K562 (cell line): Measurements from ENCODE around the gene FGF14. TPM values are rescaled to one million over a fixed set of nuclear protein-coding genes. Genes with fewer than 3 reads are reported as not detected.

ENCODE experiments used
- ATAC-seq: fragments of 200-7000 bp; cut with Tn5 transposase; 3 replicates; pipeline ENCODE4 v1.9.1; 2020; ENCODE audit warnings: moderate library complexity
- BruUV-seq: library from RNA; stranded (reverse); fragments of 400-500 nt; replicated peaks from 2 replicates; lab custom pipeline; 2021; lab: Mats Ljungman, UMichigan
- CTCF ChIA-PET: fragments of 300-600 bp; formaldehyde crosslinking; extraction: SDS; loops from one replicate; lab custom pipeline; 2021; ENCODE audit warnings: low intra/inter-chr PET ratio; lab: Yijun Ruan, JAX
- POLR2A ChIA-PET: fragments of 300-600, 350-650 bp; sonication (Branson Sonifier 250); formaldehyde crosslinking; extraction: SDS; loops from one replicate; lab custom pipeline; 2021; ENCODE audit warnings: antibody characterized with exemption, inconsistent platforms; lab: Yijun Ruan, JAX
- DNase-seq, 4 experiments: peaks; one replicate each; pipeline versions ENCODE4 v3.0.0 to v3.0.0-alpha.2; 2011 to 2018; ENCODE audit warnings: low spot score in 3 of 4, mixed read lengths in 3 of 4; ENCODE audit errors: extremely low read depth in 1 of 4
- FAIRE-seq: peaks from 2 replicates; lab custom pipeline; 2011; peaks lifted over from hg19 to GRCh38; lab: Jason Lieb, UNC
- H2AFZ ChIP-seq: 2 replicates; pipeline ENCODE4 v1.6.0; 2011; ENCODE audit warnings: low read depth, low read length, control low read depth, inconsistent platforms
- H3K27ac ChIP-seq: fragments of 200-600 bp; 3 replicates; pipeline ENCODE4 v1.8.0; 2011; ENCODE audit warnings: low read depth, mild to moderate bottlenecking, control low read depth, inconsistent platforms, low read length, moderate library complexity, mixed read lengths; ENCODE audit errors: extremely low read depth
- H3K27me3 ChIP-seq, 2 experiments: fragments of 300-600 bp in 1 of 2; 2 replicates in 1 of 2; 3 replicates in 1 of 2; pipeline versions ENCODE4 v1.6.0 to v1.8.0; 2011; ENCODE audit warnings: inconsistent platforms in 2 of 2, low read length in 2 of 2, mild to moderate bottlenecking in 1 of 2, mixed read lengths in 1 of 2, moderate library complexity in 1 of 2; ENCODE audit not compliant: control insufficient read depth in 2 of 2, insufficient read depth in 2 of 2
- H3K36me3 ChIP-seq: fragments of 300-600 bp; 3 replicates; pipeline ENCODE4 v1.8.0; 2011; ENCODE audit warnings: mild to moderate bottlenecking, low read length, inconsistent platforms; ENCODE audit not compliant: control insufficient read depth, insufficient read depth
- H3K4me1 ChIP-seq, 2 experiments: fragments of 200-600 bp in 1 of 2; replicated peaks in 1 of 2; 2 replicates in 1 of 2; 3 replicates in 1 of 2; pipeline versions ENCODE4 v1.5.1 to v1.8.0; 2011; ENCODE audit warnings: inconsistent platforms in 2 of 2, low read length in 2 of 2, mild to moderate bottlenecking in 1 of 2, mixed read lengths in 1 of 2, moderate library complexity in 1 of 2; ENCODE audit not compliant: control insufficient read depth in 2 of 2, insufficient read depth in 2 of 2
- H3K4me2 ChIP-seq: 2 replicates; pipeline ENCODE4 v1.6.1; 2011; ENCODE audit warnings: low read length, control low read depth, inconsistent platforms, mixed read lengths; ENCODE audit not compliant: insufficient read depth
- H3K4me3 ChIP-seq: fragments of 200-600 bp; sonication (generic), shearing (Covaris generic); 2 replicates; pipeline ENCODE4 v1.5.1; 2016; ENCODE audit warnings: control low read depth, inconsistent platforms
- H3K79me2 ChIP-seq: fragments of 200-600 bp; 3 replicates; pipeline ENCODE4 v1.8.0; 2011; ENCODE audit warnings: low read length, inconsistent platforms; ENCODE audit not compliant: control insufficient read depth, insufficient read depth
- H3K9ac ChIP-seq, 2 experiments: 2 replicates each; pipeline versions ENCODE4 v1.6.0 to v1.6.1; 2011; ENCODE audit warnings: low read depth in 2 of 2, low read length in 2 of 2, control low read depth in 1 of 2, inconsistent platforms in 1 of 2, mild to moderate bottlenecking in 1 of 2, mixed read lengths in 1 of 2; ENCODE audit not compliant: insufficient read depth in 1 of 2
- H3K9me1 ChIP-seq: one replicate; pipeline ENCODE4 v1.6.0; 2011; ENCODE audit warnings: inconsistent platforms, mild to moderate bottlenecking, low read length, moderate library complexity; ENCODE audit not compliant: control insufficient read depth, insufficient read depth
- H3K9me3 ChIP-seq: replicated peaks from 2 replicates; pipeline ENCODE4 v1.5.1; 2011; ENCODE audit warnings: low read depth, low read length, inconsistent platforms; ENCODE audit not compliant: control insufficient read depth, insufficient read depth
- H4K20me1 ChIP-seq: replicated peaks from 2 replicates; pipeline ENCODE4 v1.6.1; 2011; ENCODE audit warnings: low read length, inconsistent platforms, mixed read lengths; ENCODE audit not compliant: control insufficient read depth, insufficient read depth
- BRCA1 ChIP-seq, 2 experiments: fragments of 450-650 bp in 1 of 2; sonication (generic) in 1 of 2; formaldehyde crosslinking in 1 of 2; IDR thresholded peaks; 2 replicates each; pipeline versions ENCODE4 v1.5.0 to v1.6.1; 2017 to 2020; ENCODE audit warnings: mild to moderate bottlenecking in 1 of 2, missing genetic modification reagents in 1 of 2
- CC2D1A ChIP-seq: fragments of 450-650 bp; IDR thresholded peaks from 2 replicates; pipeline ENCODE4 v1.6.1; 2017; ENCODE audit warnings: mild to moderate bottlenecking
- ELF1 ChIP-seq: fragments of 200-800 bp; sonication (Bioruptor generic); IDR thresholded peaks from 2 replicates; pipeline ENCODE4 v1.6.1; 2016; ENCODE audit warnings: missing genetic modification characterization, missing compliant biosample characterization
- HDAC6 ChIP-seq: IDR thresholded peaks from 2 replicates; pipeline ENCODE4 v1.6.1; 2012; ENCODE audit warnings: low read depth, mild to moderate bottlenecking, control low read depth, inconsistent platforms, low read length, moderate library complexity
- IFI16 ChIP-seq: fragments of 250-450 bp; sonication (Bioruptor Pico); IDR thresholded peaks from 2 replicates; pipeline ENCODE4 v2.1.2; 2022; ENCODE audit warnings: mild to moderate bottlenecking, inconsistent platforms
- NEUROD1 ChIP-seq: fragments of 150-350 bp; IDR thresholded peaks from 2 replicates; pipeline ENCODE4 v1.6.1; 2014; ENCODE audit warnings: borderline replicate concordance, low read length, low read depth; ENCODE audit not compliant: partially characterized antibody
- RUNX1 ChIP-seq: sonication (generic); IDR thresholded peaks from 2 replicates; pipeline ENCODE4 v1.6.1; 2016; ENCODE audit warnings: antibody characterized with exemption, low read depth
- ZFP1 ChIP-seq: fragments of 450-650 bp; formaldehyde crosslinking; IDR thresholded peaks from 2 replicates; pipeline ENCODE4 v1.4.0; 2020; ENCODE audit warnings: mild to moderate bottlenecking, mixed read lengths
- ZNF140 ChIP-seq: fragments of 250-450 bp; sonication (Bioruptor Pico); IDR thresholded peaks from 2 replicates; pipeline ENCODE4 v1.8.0; 2021; ENCODE audit warnings: moderate library complexity, mild to moderate bottlenecking, inconsistent platforms
- WGBS: fragments of 100-300 bp; shearing (Covaris generic); methylation state at CpG from one replicate; pipeline ENCODE4 v1.1.6; 2016; ENCODE audit warnings: low coverage, mixed read lengths; ENCODE audit not compliant: insufficient coverage; ENCODE audit errors: missing lambda C conversion rate; 5-methylcytosine and 5-hydroxymethylcytosine counted together
- in situ Hi-C: fragments of 300-500 bp; cut with MboI; formaldehyde crosslinking; loops from 4 replicates; pipeline ENCODE4 v1.15.0; 2018; ENCODE audit warnings: inconsistent platforms, mixed read lengths
- intact Hi-C: fragments of 100-400 bp; cut with micrococcal nuclease; formaldehyde crosslinking; loops from 2 replicates; pipeline ENCODE4 v1.14.2; 2022
- polyA plus RNA-seq, 8 experiments: library from polyadenylated mRNA; depleted of rRNA in 4 of 8; stranded (reverse) in 5 of 8; unstranded in 3 of 8; fragments of >200 nt; fragmentation: Nextera tagmentation in 2 of 8; fragmentation: Illumina TruSeq in 1 of 8; extraction: Ambion mirVana in 2 of 8; extraction: Trizol in 1 of 8; gene quantifications; 2 replicates each; pipeline versions ENCODE4 v1.2.1 to v1.2.3, GENCODE V29; 2011 to 2014; ENCODE audit warnings: inconsistent platforms in 1 of 8, missing spikeins in 1 of 8
- total RNA-seq, 7 experiments: library from RNA; depleted of rRNA in 6 of 7; stranded (reverse); fragments of >200 nt in 6 of 7; fragmentation: Illumina TruSeq in 2 of 7; extraction: Trizol in 2 of 7; gene quantifications; 2 replicates each; pipeline versions ENCODE4 v1.2.1 to v1.2.3, GENCODE V29; 2011 to 2021; ENCODE audit warnings: low replicate concordance in 1 of 7
- TF ChIP-seq, protein P1 (sequence below): fragments of 450-650 bp; IDR thresholded peaks from one replicate; pipeline ENCODE4 v1.6.1; 2018; ENCODE audit warnings: mild to moderate bottlenecking, moderate library complexity; ENCODE audit not compliant: partially characterized antibody
- TF ChIP-seq, protein P2 (sequence below): fragments of 450-650 bp; IDR thresholded peaks from 2 replicates; pipeline ENCODE4 v1.6.1; 2017; ENCODE audit warnings: antibody characterized with exemption
- TF ChIP-seq, protein P3 (sequence below), 2 experiments: fragments of 450-650 bp; IDR thresholded peaks; 2 replicates each; pipeline ENCODE4 v1.6.1; 2016

Gene FGF14
- total and polyA plus RNA-seq, 9 of the 15 experiments (the other 6 are each of a cell fraction or from before 2014, with no cell fraction given), result not detected

DNA sequence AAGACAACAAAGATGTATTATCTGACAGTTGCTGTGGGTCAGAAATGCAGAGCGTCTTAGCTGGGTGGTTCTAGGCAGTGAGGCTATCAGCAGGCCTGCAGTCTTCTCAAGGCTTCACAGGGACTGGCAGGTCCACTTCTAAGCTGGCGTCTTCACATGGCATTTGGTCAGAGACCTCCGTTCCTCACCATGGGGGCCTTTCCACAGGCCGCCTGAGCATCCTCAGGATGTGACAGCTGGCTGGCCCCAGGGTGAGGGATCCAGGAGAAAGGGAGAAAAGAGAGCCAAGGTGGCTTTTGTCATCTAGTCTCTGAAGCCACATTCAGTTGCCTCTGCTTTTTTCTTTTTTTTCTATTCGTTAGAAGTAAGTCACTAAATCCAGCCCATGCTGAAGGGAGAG is 50.3 kb downstream of the FGF14 start:
- no peak overlapping the region for H2AFZ ChIP-seq
- no peak overlapping the region for H3K9ac ChIP-seq
- H3K4me3 ChIP-seq, result no peak overlapping the region
- H4K20me1 ChIP-seq, result no peaks in the 10 kb centered on the region
- H3K4me1 ChIP-seq, result no peaks in the 10 kb centered on the region
- WGBS, result 0% methylated on average over 3 of the region's 5 CpGs
- in situ Hi-C loops, result no loop called here
- TF ChIP-seq CC2D1A (no peak), HDAC6 (no peak), BRCA1 (IDR thresholded peaks at IDR 0.05) (no peak), BRCA1 (CRISPR knock-in tag; IDR thresholded peaks at IDR 0.05) (no peak)
- no peak overlapping the region for H3K27ac ChIP-seq
- ChIA-PET POLR2A (no interaction called here), CTCF (no interaction called here)
- no peaks in the 10 kb centered on the region for H3K9me1 ChIP-seq
- no peaks in the 10 kb centered on the region for H3K27me3 ChIP-seq
- H3K36me3 ChIP-seq, result no peaks in the 10 kb centered on the region
- no peaks in the 10 kb centered on the region for H3K9me3 ChIP-seq
- FAIRE-seq (no peak), DNase-seq (no peak), ATAC-seq (no peak)
- intact Hi-C loops, result no loop called here
- no TSS peak for BruUV-seq
- no peaks in the 10 kb centered on the region for H3K79me2 ChIP-seq
- H3K4me2 ChIP-seq, result no peak overlapping the region

DNA sequence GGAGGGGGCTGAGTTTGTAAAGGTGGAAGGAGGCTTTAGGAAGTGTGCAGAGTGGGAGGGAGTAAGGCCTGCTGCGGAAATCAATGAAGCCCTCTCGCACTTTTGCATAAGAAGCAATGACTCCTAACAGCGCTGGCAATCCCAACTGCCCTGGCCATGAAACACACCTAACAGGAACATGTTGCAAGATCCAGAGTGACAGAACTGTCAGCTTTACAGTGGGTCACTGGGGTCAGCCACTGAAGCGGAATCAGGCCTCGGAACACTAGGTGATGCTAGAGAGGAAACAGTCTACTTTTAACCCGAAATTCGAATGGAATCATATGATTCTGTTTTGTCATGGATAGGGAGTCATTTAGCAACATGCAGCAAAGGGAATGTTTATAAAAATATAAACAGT is 54.4 kb downstream of the FGF14 start:
- Histone ChIP-seq H3K27me3 (no peaks in the 10 kb centered on the region), H2AFZ (no peak overlapping the region), H3K36me3 (no peaks in the 10 kb centered on the region), H3K9me3 (no peaks in the 10 kb centered on the region), H3K9me1 (no peaks in the 10 kb centered on the region), H3K4me2 (no peak overlapping the region), H3K4me1 (no peaks in the 10 kb centered on the region), H3K4me3 (no peak overlapping the region), H3K79me2 (no peaks in the 10 kb centered on the region), H4K20me1 (no peaks in the 10 kb centered on the region), H3K27ac (no peak overlapping the region), H3K9ac (no peak overlapping the region)
- TF ChIP-seq IFI16 (CRISPR knock-in tag) (no peak), RUNX1 (no peak), ZFP1 (CRISPR knock-in tag) (no peak), ZNF140 (CRISPR knock-in tag) (no peak), NEUROD1 (no peak), ELF1 (tag) (no peak)
- TF ChIP-seq, protein P1, sequence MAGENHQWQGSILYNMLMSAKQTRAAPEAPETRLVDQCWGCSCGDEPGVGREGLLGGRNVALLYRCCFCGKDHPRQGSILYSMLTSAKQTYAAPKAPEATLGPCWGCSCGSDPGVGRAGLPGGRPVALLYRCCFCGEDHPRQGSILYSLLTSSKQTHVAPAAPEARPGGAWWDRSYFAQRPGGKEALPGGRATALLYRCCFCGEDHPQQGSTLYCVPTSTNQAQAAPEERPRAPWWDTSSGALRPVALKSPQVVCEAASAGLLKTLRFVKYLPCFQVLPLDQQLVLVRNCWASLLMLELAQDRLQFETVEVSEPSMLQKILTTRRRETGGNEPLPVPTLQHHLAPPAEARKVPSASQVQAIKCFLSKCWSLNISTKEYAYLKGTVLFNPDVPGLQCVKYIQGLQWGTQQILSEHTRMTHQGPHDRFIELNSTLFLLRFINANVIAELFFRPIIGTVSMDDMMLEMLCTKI, result no peak
- TF ChIP-seq, protein P2, sequence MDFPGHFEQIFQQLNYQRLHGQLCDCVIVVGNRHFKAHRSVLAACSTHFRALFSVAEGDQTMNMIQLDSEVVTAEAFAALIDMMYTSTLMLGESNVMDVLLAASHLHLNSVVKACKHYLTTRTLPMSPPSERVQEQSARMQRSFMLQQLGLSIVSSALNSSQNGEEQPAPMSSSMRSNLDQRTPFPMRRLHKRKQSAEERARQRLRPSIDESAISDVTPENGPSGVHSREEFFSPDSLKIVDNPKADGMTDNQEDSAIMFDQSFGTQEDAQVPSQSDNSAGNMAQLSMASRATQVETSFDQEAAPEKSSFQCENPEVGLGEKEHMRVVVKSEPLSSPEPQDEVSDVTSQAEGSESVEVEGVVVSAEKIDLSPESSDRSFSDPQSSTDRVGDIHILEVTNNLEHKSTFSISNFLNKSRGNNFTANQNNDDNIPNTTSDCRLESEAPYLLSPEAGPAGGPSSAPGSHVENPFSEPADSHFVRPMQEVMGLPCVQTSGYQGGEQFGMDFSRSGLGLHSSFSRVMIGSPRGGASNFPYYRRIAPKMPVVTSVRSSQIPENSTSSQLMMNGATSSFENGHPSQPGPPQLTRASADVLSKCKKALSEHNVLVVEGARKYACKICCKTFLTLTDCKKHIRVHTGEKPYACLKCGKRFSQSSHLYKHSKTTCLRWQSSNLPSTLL, result no peak
- TF ChIP-seq, protein P3, sequence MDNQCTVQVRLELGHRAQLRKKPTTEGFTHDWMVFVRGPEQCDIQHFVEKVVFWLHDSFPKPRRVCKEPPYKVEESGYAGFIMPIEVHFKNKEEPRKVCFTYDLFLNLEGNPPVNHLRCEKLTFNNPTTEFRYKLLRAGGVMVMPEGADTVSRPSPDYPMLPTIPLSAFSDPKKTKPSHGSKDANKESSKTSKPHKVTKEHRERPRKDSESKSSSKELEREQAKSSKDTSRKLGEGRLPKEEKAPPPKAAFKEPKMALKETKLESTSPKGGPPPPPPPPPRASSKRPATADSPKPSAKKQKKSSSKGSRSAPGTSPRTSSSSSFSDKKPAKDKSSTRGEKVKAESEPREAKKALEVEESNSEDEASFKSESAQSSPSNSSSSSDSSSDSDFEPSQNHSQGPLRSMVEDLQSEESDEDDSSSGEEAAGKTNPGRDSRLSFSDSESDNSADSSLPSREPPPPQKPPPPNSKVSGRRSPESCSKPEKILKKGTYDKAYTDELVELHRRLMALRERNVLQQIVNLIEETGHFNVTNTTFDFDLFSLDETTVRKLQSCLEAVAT (IDR thresholded peaks at IDR 0.05), result no peak
- FAIRE-seq (no peak), DNase-seq (no peak), ATAC-seq (no peak)
- POLR2A ChIA-PET, result no interaction called here
- in situ Hi-C loops, result no loop called here
- intact Hi-C loops, result no loop called here
- no TSS peak for BruUV-seq
- WGBS, result 0% methylated on average over 7 of the region's 7 CpGs
- CTCF ChIA-PET, result no interaction called here
